Tibial nerve (tissue), 4 donors: Measurements from ENCODE around the gene ZNF219. TPM values are rescaled to one million over a fixed set of nuclear protein-coding genes. Genes with fewer than 3 reads are reported as not detected.

Source experiments
- DNase-seq, 2 donors: peaks; one replicate each; pipeline ENCODE4 v3.0.0-alpha.2; 2019; ENCODE audit warnings: low spot score in 2 of 2
- H3K27ac ChIP-seq, 4 donors: fragments of 200-600 bp; sonication (generic) in 3 of 4; one replicate each; pipeline ENCODE4 v1.5.1; 2017 to 2019; ENCODE audit warnings: mild to moderate bottlenecking in 1 of 4
- H3K27me3 ChIP-seq, 2 donors: fragments of 200-600 bp; sonication (generic) in 1 of 2; one replicate each; pipeline versions ENCODE4 v1.5.1 to v1.6.0; 2017 to 2019
- H3K36me3 ChIP-seq, 3 donors: fragments of 200-600 bp; sonication (generic); one replicate each; pipeline ENCODE4 v1.5.1; 2018 to 2019
- H3K4me1 ChIP-seq, 4 donors: fragments of 200-600 bp; sonication (generic) in 3 of 4; one replicate each; pipeline ENCODE4 v1.5.1; 2017 to 2019
- H3K4me3 ChIP-seq, 4 donors: fragments of 200-600 bp; sonication (generic) in 3 of 4; one replicate each; pipeline ENCODE4 v1.5.1; 2017 to 2019; ENCODE audit warnings: mild to moderate bottlenecking in 1 of 4, moderate library complexity in 1 of 4
- H3K9me3 ChIP-seq, 4 donors: fragments of 200-600 bp; sonication (generic) in 3 of 4; one replicate each; pipeline ENCODE4 v1.5.1; 2017 to 2019
- EP300 ChIP-seq, 2 donors: sonication (generic); formaldehyde crosslinking; IDR thresholded peaks; one replicate each; pipeline ENCODE4 v1.6.1; 2017; ENCODE audit warnings: antibody characterized with exemption in 2 of 2, mild to moderate bottlenecking in 1 of 2
- POLR2A ChIP-seq, 2 donors: fragments of 450-650 bp; IDR thresholded peaks; one replicate each; pipeline ENCODE4 v1.6.1; 2017; ENCODE audit warnings: antibody characterized with exemption in 2 of 2, mild to moderate bottlenecking in 2 of 2, moderate library complexity in 2 of 2
- WGBS, 2 donors: methylation state at CpG; one replicate each; pipeline ENCODE4 v1.1.5; 2018; 5-methylcytosine and 5-hydroxymethylcytosine counted together
- total RNA-seq, 4 donors: library from RNA; depleted of rRNA; stranded (reverse); fragments of >200 nt; gene quantifications; one replicate each; pipeline ENCODE4 v1.1.0, GENCODE V29; 2016
- TF ChIP-seq, protein P1 (sequence below), 5 experiments: fragments of 200-600 bp in 3 of 5; fragments of 450-650 bp in 2 of 5; sonication (generic) in 3 of 5; IDR thresholded peaks; one replicate each; pipeline ENCODE4 v1.5.1; 2016 to 2019; ENCODE audit warnings: antibody characterized with exemption in 5 of 5, mild to moderate bottlenecking in 3 of 5, moderate library complexity in 2 of 5

ZNF219 gene
- total RNA-seq, 4 donors from 2014 or later = 28.6 to 90.3 (median 34.9) TPM

DNA sequence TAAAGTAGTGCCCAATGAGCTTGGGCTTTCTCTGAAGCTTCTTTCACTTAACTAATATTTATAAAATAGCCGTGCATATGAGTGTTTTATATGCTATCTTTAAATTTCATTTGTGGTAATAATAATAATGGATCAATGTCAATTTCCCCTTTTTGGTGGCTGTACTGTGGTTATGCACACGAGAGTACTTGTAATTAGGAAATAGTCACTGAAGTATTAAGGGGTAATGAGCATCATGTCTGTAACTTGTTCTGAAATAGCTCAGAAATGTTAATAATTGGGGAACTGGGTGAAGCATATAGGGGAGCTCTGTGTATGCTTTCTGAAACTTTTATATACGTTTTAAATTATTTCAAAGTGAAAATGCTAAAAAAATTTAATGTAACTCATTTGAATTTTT lies 47.9 kb downstream of the ZNF219 start:
- Histone ChIP-seq H3K4me1 (peaks cover 0 to 4% (median 0%) of the 10 kb centered on the region in 4 donors), H3K27me3 (no peaks in the 10 kb centered on the region), H3K36me3 (no peaks in the 10 kb centered on the region), H3K9me3 (no peaks in the 10 kb centered on the region), H3K4me3 (no peak overlapping the region), H3K27ac (no peak overlapping the region)
- no peak for DNase-seq
- 78% methylated on average over 3 of the region's 3 CpGs for WGBS, 2 donors
- TF ChIP-seq, protein P1, sequence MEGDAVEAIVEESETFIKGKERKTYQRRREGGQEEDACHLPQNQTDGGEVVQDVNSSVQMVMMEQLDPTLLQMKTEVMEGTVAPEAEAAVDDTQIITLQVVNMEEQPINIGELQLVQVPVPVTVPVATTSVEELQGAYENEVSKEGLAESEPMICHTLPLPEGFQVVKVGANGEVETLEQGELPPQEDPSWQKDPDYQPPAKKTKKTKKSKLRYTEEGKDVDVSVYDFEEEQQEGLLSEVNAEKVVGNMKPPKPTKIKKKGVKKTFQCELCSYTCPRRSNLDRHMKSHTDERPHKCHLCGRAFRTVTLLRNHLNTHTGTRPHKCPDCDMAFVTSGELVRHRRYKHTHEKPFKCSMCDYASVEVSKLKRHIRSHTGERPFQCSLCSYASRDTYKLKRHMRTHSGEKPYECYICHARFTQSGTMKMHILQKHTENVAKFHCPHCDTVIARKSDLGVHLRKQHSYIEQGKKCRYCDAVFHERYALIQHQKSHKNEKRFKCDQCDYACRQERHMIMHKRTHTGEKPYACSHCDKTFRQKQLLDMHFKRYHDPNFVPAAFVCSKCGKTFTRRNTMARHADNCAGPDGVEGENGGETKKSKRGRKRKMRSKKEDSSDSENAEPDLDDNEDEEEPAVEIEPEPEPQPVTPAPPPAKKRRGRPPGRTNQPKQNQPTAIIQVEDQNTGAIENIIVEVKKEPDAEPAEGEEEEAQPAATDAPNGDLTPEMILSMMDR (IDR thresholded peaks at IDR 0.05) = no peak
- no peak for TF ChIP-seq EP300 (IDR thresholded peaks at IDR 0.05)

DNA sequence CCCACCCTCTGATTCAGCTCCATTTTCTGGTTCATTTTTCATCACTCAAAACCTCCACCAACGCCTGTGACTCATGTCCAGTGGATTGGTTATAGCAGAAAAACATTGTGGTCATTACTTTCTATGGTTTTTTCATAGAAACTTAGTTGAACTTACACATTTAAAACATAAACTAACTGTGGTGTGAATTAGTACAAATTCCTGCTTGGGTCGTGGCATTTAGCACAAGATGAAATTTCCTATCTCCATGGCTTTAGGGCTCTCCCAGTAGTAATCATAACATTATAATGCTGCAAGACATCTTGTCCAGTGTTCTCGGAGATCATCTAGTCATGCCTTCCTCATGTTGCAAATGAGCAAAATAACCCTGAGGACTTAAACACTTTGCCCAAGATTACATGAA lies 49.2 kb downstream of the ZNF219 start:
- peak overlapping the region in 1 of 4 donors; percentile 11 for H3K27ac ChIP-seq
- H3K27me3 ChIP-seq = no peaks in the 10 kb centered on the region
- 62 to 77% methylated on average over 3 of the region's 3 CpGs for WGBS, 2 donors
- H3K4me1 ChIP-seq = peaks cover 0 to 1% (median under 1%) of the 10 kb centered on the region in 4 donors
- H3K4me3 ChIP-seq = no peak overlapping the region
- H3K36me3 ChIP-seq = no peaks in the 10 kb centered on the region
- H3K9me3 ChIP-seq = no peaks in the 10 kb centered on the region
- DNase-seq = no peak
- TF ChIP-seq, protein P1 (IDR thresholded peaks at IDR 0.05) = no peak
- TF ChIP-seq EP300 (IDR thresholded peaks at IDR 0.05) = no peak
- no peak for TF ChIP-seq POLR2A (IDR thresholded peaks at IDR 0.05)

- Histone ChIP-seq H3K9me3 (no peaks in the 10 kb centered on the region), H3K4me1 (peaks cover 0 to 7% (median 3%) of the 10 kb centered on the region in 4 donors), H3K27ac (no peak overlapping the region), H3K27me3 (no peaks in the 10 kb centered on the region), H3K4me3 (no peak overlapping the region), H3K36me3 (no peaks in the 10 kb centered on the region)
- DNase-seq = no peak
- TF ChIP-seq, protein P1 (IDR thresholded peaks at IDR 0.05) = no peak
- TF ChIP-seq POLR2A (IDR thresholded peaks at IDR 0.05) (no peak), EP300 (IDR thresholded peaks at IDR 0.05) (no peak)
- WGBS, 2 donors = 69 to 73% methylated on average over 2 of the region's 2 CpGs
Observed at GRCh38 chr14:21048638-21049037, 49.8 kb downstream of the ZNF219 start.

- Histone ChIP-seq H3K27ac (no peak overlapping the region), H3K4me3 (no peak overlapping the region), H3K36me3 (no peaks in the 10 kb centered on the region), H3K27me3 (no peaks in the 10 kb centered on the region), H3K4me1 (peaks cover 0 to 18% (median 6%) of the 10 kb centered on the region in 4 donors), H3K9me3 (no peaks in the 10 kb centered on the region)
- TF ChIP-seq POLR2A (IDR thresholded peaks at IDR 0.05) (no peak), EP300 (IDR thresholded peaks at IDR 0.05) (no peak)
- TF ChIP-seq, protein P1 (IDR thresholded peaks at IDR 0.05) = no peak
- no peak for DNase-seq
- 76 to 81% methylated on average over 2 of the region's 2 CpGs for WGBS, 2 donors
Observed at GRCh38 chr14:21047378-21047781, 51.1 kb downstream of the ZNF219 start.

DNA sequence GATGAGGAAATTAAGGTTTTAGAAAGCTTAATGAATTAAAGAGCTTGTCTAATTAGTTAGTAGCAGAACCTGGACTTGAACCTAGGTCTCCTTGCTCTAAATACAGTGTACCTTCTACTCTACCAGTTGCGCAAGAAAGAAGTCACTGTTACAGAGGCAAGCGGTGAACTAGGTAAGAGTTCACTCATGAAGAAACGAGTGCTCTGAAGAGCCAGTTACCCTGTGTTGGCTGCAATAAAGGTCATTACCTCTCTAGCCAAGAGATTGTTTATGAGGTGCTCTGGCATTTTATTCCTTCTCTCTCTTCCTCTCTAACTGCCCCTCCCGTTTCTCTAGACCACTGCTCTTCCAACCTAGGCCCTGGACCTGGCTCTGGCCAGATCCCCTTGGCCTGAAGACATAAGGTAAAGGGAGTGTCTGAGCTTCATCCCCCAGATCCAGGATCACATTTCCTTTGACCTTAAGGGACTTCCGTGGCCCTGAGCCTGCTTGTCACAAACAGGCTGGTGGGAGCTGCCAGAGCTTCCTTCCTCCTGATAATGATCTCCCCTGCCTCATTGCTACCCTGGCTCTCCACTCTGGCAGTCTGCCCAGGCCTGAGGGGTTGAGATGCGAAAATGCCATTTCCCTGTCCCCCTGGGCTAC lies 54.4 kb downstream of the ZNF219 start:
- no peak overlapping the region for H3K4me3 ChIP-seq
- H3K4me1 ChIP-seq = peaks cover 0 to 31% (median 14%) of the 10 kb centered on the region in 4 donors
- no peak for TF ChIP-seq EP300 (IDR thresholded peaks at IDR 0.05)
- TF ChIP-seq, protein P1 (IDR thresholded peaks at IDR 0.05) = no peak
- no peak for TF ChIP-seq POLR2A (IDR thresholded peaks at IDR 0.05)
- no peaks in the 10 kb centered on the region for H3K9me3 ChIP-seq
- H3K27me3 ChIP-seq = no peaks in the 10 kb centered on the region
- 65 to 66% methylated on average over 6 of the region's 6 CpGs for WGBS, 2 donors
- no peaks in the 10 kb centered on the region for H3K36me3 ChIP-seq
- no peak for DNase-seq
- no peak overlapping the region for H3K27ac ChIP-seq
